HepG2 (cell line): ENCODE measurements around the gene TTC31. TPM values are rescaled to one million over a fixed set of nuclear protein-coding genes. Genes with fewer than 3 reads are reported as not detected.

ENCODE experiments used
- GATA4 ChIP-seq: sonication (generic); IDR thresholded peaks from 2 replicates; pipeline ENCODE4 v1.6.1; 2016; ENCODE audit warnings: antibody characterized with exemption, low read depth, borderline replicate concordance
- KDM2A ChIP-seq: sonication (generic); formaldehyde crosslinking; IDR thresholded peaks from 2 replicates; pipeline ENCODE4 v1.4.0; 2020; ENCODE audit warnings: low read depth, missing genetic modification reagents, borderline replicate concordance
- PRDM4 ChIP-seq: sonication (generic); formaldehyde crosslinking; IDR thresholded peaks from 2 replicates; pipeline ENCODE4 v1.9.0; 2021; ENCODE audit warnings: missing genetic modification reagents, borderline replicate concordance
- SP2 ChIP-seq: sonication (generic); formaldehyde crosslinking; IDR thresholded peaks from 2 replicates; pipeline ENCODE4 v1.5.1; 2020; ENCODE audit warnings: mild to moderate bottlenecking, missing genetic modification reagents
- TBX3 ChIP-seq: fragments of 450-650 bp; IDR thresholded peaks from 2 replicates; pipeline ENCODE4 v1.6.1; 2017; ENCODE audit warnings: antibody characterized with exemption, mild to moderate bottlenecking, inconsistent platforms, borderline replicate concordance
- TP53 ChIP-seq: sonication (generic); formaldehyde crosslinking; conservative IDR thresholded peaks from 2 replicates; pipeline ENCODE4 v1.4.0; 2020; ENCODE audit warnings: missing genetic modification reagents
- TRIM22 ChIP-seq: fragments of 450-650 bp; IDR thresholded peaks from 2 replicates; pipeline ENCODE4 v1.6.1; 2017
- ZMYM2 ChIP-seq: sonication (generic); formaldehyde crosslinking; IDR thresholded peaks from 2 replicates; pipeline ENCODE4 v1.8.0; 2022; ENCODE audit warnings: mild to moderate bottlenecking, missing genetic modification reagents
- ZNF160 ChIP-seq: sonication (generic); formaldehyde crosslinking; IDR thresholded peaks from 2 replicates; pipeline ENCODE4 v1.8.0; 2022; ENCODE audit warnings: mild to moderate bottlenecking, inconsistent platforms, missing genetic modification reagents
- ZNF281 ChIP-seq: sonication (generic); formaldehyde crosslinking; IDR thresholded peaks from 2 replicates; pipeline ENCODE4 v1.4.0; 2020; ENCODE audit warnings: missing genetic modification reagents, borderline replicate concordance
- ZNF326 ChIP-seq: sonication (generic); formaldehyde crosslinking; IDR thresholded peaks from 2 replicates; pipeline ENCODE4 v1.4.0; 2020; ENCODE audit warnings: missing genetic modification reagents, borderline replicate concordance
- ZNF33A ChIP-seq: sonication (generic); formaldehyde crosslinking; IDR thresholded peaks from 2 replicates; pipeline ENCODE4 v1.5.1; 2020; ENCODE audit warnings: missing genetic modification reagents, mild to moderate bottlenecking, moderate library complexity, borderline replicate concordance
- ZNF383 ChIP-seq: sonication (generic); formaldehyde crosslinking; IDR thresholded peaks from 2 replicates; pipeline ENCODE4 v1.4.0; 2020; ENCODE audit warnings: missing genetic modification reagents, mild to moderate bottlenecking, borderline replicate concordance
- ZNF569 ChIP-seq: sonication (generic); formaldehyde crosslinking; IDR thresholded peaks from 2 replicates; pipeline ENCODE4 v1.5.0; 2020; ENCODE audit warnings: mild to moderate bottlenecking, missing genetic modification reagents, moderate library complexity, borderline replicate concordance
- ZNF570 ChIP-seq: sonication (generic); formaldehyde crosslinking; IDR thresholded peaks from 2 replicates; pipeline ENCODE4 v1.4.0; 2020; ENCODE audit warnings: mild to moderate bottlenecking, missing genetic modification reagents, borderline replicate concordance
- polyA plus RNA-seq, 8 experiments: library from polyadenylated mRNA; depleted of rRNA in 3 of 8; stranded (reverse) in 7 of 8; unstranded in 1 of 8; fragments of >200 nt; fragmentation: Illumina TruSeq in 4 of 8; extraction: Trizol in 4 of 8; gene quantifications; 2 replicates each; pipeline versions ENCODE4 v1.2.1 to v1.2.3, GENCODE V29; 2011 to 2016; ENCODE audit warnings: low read depth in 4 of 8, missing spikeins in 1 of 8, mixed read lengths in 1 of 8; ENCODE audit not compliant: insufficient read depth in 1 of 8
- total RNA-seq, 5 experiments: library from RNA; depleted of rRNA; stranded (reverse); fragments of >200 nt; fragmentation: Illumina TruSeq; extraction: Trizol; gene quantifications; 2 replicates each; pipeline ENCODE4 v1.2.3, GENCODE V29; 2016; ENCODE audit warnings: low read depth in 1 of 5
- TF ChIP-seq, protein P1 (sequence below): sonication (generic); formaldehyde crosslinking; IDR thresholded peaks from 2 replicates; pipeline ENCODE4 v1.4.0; 2020; ENCODE audit warnings: missing genetic modification reagents
- TF ChIP-seq, protein P2 (sequence below): sonication (generic); formaldehyde crosslinking; IDR thresholded peaks from 2 replicates; pipeline ENCODE4 v1.8.1; 2023; ENCODE audit warnings: mild to moderate bottlenecking, missing genetic modification reagents

Gene TTC31
- total and polyA plus RNA-seq, 2 of the 13 experiments (the other 11 are each of a cell fraction or from before 2014, with no cell fraction given): 28.3 to 39.5 TPM

GRCh38 chr2:74507926-74508520 lies 25.1 kb downstream of the TTC31 start (continued):
- TF ChIP-seq, protein P1, sequence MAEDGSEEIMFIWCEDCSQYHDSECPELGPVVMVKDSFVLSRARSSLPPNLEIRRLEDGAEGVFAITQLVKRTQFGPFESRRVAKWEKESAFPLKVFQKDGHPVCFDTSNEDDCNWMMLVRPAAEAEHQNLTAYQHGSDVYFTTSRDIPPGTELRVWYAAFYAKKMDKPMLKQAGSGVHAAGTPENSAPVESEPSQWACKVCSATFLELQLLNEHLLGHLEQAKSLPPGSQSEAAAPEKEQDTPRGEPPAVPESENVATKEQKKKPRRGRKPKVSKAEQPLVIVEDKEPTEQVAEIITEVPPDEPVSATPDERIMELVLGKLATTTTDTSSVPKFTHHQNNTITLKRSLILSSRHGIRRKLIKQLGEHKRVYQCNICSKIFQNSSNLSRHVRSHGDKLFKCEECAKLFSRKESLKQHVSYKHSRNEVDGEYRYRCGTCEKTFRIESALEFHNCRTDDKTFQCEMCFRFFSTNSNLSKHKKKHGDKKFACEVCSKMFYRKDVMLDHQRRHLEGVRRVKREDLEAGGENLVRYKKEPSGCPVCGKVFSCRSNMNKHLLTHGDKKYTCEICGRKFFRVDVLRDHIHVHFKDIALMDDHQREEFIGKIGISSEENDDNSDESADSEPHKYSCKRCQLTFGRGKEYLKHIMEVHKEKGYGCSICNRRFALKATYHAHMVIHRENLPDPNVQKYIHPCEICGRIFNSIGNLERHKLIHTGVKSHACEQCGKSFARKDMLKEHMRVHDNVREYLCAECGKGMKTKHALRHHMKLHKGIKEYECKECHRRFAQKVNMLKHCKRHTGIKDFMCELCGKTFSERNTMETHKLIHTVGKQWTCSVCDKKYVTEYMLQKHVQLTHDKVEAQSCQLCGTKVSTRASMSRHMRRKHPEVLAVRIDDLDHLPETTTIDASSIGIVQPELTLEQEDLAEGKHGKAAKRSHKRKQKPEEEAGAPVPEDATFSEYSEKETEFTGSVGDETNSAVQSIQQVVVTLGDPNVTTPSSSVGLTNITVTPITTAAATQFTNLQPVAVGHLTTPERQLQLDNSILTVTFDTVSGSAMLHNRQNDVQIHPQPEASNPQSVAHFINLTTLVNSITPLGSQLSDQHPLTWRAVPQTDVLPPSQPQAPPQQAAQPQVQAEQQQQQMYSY (CRISPR knock-in tag): no peak
- TF ChIP-seq GATA4 (no peak), ZNF383 (CRISPR knock-in tag) (no peak), ZMYM2 (no peak), TRIM22 (no peak), ZNF326 (CRISPR knock-in tag) (no peak), ZNF160 (CRISPR knock-in tag) (no peak), ZNF570 (CRISPR knock-in tag) (no peak), ZNF33A (no peak), ZNF281 (no peak), PRDM4 (no peak), TP53 (CRISPR knock-in tag) (no peak), KDM2A (CRISPR knock-in tag) (peak; percentile 52), TBX3 (no peak), ZNF569 (no peak), SP2 (CRISPR knock-in tag) (no peak)
- TF ChIP-seq, protein P2, sequence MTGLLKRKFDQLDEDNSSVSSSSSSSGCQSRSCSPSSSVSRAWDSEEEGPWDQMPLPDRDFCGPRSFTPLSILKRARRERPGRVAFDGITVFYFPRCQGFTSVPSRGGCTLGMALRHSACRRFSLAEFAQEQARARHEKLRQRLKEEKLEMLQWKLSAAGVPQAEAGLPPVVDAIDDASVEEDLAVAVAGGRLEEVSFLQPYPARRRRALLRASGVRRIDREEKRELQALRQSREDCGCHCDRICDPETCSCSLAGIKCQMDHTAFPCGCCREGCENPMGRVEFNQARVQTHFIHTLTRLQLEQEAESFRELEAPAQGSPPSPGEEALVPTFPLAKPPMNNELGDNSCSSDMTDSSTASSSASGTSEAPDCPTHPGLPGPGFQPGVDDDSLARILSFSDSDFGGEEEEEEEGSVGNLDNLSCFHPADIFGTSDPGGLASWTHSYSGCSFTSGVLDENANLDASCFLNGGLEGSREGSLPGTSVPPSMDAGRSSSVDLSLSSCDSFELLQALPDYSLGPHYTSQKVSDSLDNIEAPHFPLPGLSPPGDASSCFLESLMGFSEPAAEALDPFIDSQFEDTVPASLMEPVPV: no peak
